ENCODE measurements around the gene EXT2.

Gene EXT2

GRCh38 chr11:44065841-44066731 is 29.4 kb upstream of the EXT2 start, which contains the start of gene ACCS:
TSS of gene ACCS (plus strand) at chr11:44066270. CDS start at chr11:44067628, 1,358 bp downstream.
- no peak for TF ChIP-seq TAF1 (IDR thresholded peaks at IDR 0.05; ENCODE audit: borderline replicate concordance, insufficient read depth, low read length)
- no peak for TF ChIP-seq FOXP2 (optimal IDR thresholded peaks at IDR 0.05; ENCODE audit: borderline replicate concordance, extremely low read depth, extremely low read length, insufficient read depth)
- TF ChIP-seq, protein P1, sequence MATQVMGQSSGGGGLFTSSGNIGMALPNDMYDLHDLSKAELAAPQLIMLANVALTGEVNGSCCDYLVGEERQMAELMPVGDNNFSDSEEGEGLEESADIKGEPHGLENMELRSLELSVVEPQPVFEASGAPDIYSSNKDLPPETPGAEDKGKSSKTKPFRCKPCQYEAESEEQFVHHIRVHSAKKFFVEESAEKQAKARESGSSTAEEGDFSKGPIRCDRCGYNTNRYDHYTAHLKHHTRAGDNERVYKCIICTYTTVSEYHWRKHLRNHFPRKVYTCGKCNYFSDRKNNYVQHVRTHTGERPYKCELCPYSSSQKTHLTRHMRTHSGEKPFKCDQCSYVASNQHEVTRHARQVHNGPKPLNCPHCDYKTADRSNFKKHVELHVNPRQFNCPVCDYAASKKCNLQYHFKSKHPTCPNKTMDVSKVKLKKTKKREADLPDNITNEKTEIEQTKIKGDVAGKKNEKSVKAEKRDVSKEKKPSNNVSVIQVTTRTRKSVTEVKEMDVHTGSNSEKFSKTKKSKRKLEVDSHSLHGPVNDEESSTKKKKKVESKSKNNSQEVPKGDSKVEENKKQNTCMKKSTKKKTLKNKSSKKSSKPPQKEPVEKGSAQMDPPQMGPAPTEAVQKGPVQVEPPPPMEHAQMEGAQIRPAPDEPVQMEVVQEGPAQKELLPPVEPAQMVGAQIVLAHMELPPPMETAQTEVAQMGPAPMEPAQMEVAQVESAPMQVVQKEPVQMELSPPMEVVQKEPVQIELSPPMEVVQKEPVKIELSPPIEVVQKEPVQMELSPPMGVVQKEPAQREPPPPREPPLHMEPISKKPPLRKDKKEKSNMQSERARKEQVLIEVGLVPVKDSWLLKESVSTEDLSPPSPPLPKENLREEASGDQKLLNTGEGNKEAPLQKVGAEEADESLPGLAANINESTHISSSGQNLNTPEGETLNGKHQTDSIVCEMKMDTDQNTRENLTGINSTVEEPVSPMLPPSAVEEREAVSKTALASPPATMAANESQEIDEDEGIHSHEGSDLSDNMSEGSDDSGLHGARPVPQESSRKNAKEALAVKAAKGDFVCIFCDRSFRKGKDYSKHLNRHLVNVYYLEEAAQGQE (IDR thresholded peaks at IDR 0.05; ENCODE audit: insufficient read depth in 1 of 2, low read depth in 2 of 2, low read length in 2 of 2) = no peak
- no peak for TF ChIP-seq SIN3A (IDR thresholded peaks at IDR 0.05; ENCODE audit: borderline replicate concordance, insufficient read depth, low read length)
- no peak for TF ChIP-seq POLR2AphosphoS5 (IDR thresholded peaks at IDR 0.05; ENCODE audit: low read depth, low read length)

DNA sequence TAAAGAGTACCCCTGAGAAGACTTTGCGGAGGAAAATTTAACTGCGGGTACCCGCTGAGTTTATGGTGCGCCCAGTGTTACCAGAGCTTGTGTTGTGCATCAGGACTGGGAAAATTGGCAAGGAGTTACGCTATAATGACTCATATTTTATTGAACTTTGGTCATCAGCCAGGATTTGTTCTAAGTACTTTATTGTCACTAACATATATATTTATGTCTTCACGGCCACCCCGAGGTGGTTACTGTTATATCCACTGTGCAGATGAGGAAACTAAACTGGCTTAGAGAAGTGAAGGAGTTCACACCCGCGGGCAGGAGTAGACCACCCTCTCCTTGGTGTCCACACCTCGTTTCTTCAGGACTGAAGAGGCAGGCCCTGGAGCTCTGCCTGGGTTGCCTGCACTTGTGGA is 28.7 kb upstream of the EXT2 start:
- TF ChIP-seq, protein P1 (IDR thresholded peaks at IDR 0.05; ENCODE audit: insufficient read depth in 1 of 2, low read depth in 2 of 2, low read length in 2 of 2) = no peak
- TF ChIP-seq SIN3A (IDR thresholded peaks at IDR 0.05; ENCODE audit: borderline replicate concordance, insufficient read depth, low read length) = no peak
- no peak for TF ChIP-seq FOXP2 (optimal IDR thresholded peaks at IDR 0.05; ENCODE audit: borderline replicate concordance, extremely low read depth, extremely low read length, insufficient read depth)
- TF ChIP-seq POLR2AphosphoS5 (IDR thresholded peaks at IDR 0.05; ENCODE audit: low read depth, low read length) = no peak
- TF ChIP-seq TAF1 (IDR thresholded peaks at IDR 0.05; ENCODE audit: borderline replicate concordance, insufficient read depth, low read length) = no peak

DNA sequence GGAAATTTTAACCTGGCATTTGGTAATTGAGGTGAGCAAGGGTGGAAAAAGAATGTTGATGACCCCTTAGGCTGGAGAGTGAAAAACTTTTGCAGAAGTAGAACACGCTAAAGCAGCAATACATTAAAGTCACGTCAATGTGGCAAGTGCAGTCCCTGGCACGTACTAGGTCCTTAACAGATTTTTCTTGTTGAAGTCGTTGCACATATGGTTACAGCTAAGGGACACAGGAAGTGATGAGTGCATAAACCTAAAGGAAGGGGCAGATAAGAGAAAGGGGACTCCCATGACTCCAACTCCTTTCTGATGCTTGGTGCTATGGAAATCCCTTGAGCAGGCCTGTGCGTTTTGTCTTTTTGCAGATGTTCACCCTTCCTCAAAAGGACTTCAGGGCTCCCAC is 28.2 kb upstream of the EXT2 start:
- TF ChIP-seq POLR2AphosphoS5 (IDR thresholded peaks at IDR 0.05; ENCODE audit: low read depth, low read length) (no peak), TAF1 (IDR thresholded peaks at IDR 0.05; ENCODE audit: borderline replicate concordance, insufficient read depth, low read length) (no peak), FOXP2 (optimal IDR thresholded peaks at IDR 0.05; ENCODE audit: borderline replicate concordance, extremely low read depth, extremely low read length, insufficient read depth) (no peak), SIN3A (IDR thresholded peaks at IDR 0.05; ENCODE audit: borderline replicate concordance, insufficient read depth, low read length) (no peak)
- TF ChIP-seq, protein P1 (IDR thresholded peaks at IDR 0.05; ENCODE audit: insufficient read depth in 1 of 2, low read depth in 2 of 2, low read length in 2 of 2) = no peak

DNA sequence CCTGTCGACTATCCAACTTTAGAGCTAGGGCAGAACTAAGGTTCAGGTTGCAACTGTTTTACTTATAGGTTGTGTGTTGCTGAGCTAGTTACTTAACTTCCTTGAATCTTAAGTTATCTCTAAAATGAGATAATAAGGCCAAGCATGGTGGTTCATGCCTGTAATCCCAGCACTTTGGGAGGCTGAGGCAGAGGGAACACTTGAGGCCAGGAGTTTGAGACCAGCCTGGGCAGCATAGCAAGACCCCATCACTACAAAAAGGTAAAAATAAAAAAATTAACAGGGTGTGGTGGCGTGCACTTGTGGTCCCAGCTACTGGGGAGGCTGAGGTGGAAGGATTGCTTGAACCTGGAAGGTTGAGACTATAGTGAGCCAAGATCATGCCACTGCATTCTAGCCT is 27.3 kb upstream of the EXT2 start:
- TF ChIP-seq POLR2AphosphoS5 (IDR thresholded peaks at IDR 0.05; ENCODE audit: low read depth, low read length) (no peak), FOXP2 (optimal IDR thresholded peaks at IDR 0.05; ENCODE audit: borderline replicate concordance, extremely low read depth, extremely low read length, insufficient read depth) (no peak), SIN3A (IDR thresholded peaks at IDR 0.05; ENCODE audit: borderline replicate concordance, insufficient read depth, low read length) (no peak)

GRCh38 chr11:44071157-44071556 is 24.3 kb upstream of the EXT2 start:
- TF ChIP-seq TAF1 (IDR thresholded peaks at IDR 0.05; ENCODE audit: borderline replicate concordance, insufficient read depth, low read length) = no peak
- TF ChIP-seq, protein P1 (IDR thresholded peaks at IDR 0.05; ENCODE audit: insufficient read depth in 1 of 2, low read depth in 2 of 2, low read length in 2 of 2) = no peak
- no peak for TF ChIP-seq POLR2AphosphoS5 (IDR thresholded peaks at IDR 0.05; ENCODE audit: low read depth, low read length)
- no peak for TF ChIP-seq SIN3A (IDR thresholded peaks at IDR 0.05; ENCODE audit: borderline replicate concordance, insufficient read depth, low read length)
- TF ChIP-seq FOXP2 (optimal IDR thresholded peaks at IDR 0.05; ENCODE audit: borderline replicate concordance, extremely low read depth, extremely low read length, insufficient read depth) = no peak
